ENCODE data around the gene BRCA1. TPM values are rescaled to one million over a fixed set of nuclear protein-coding genes. Genes with fewer than 3 reads are reported as not detected.
"Not testable (repeated sequence)": the region's sequence is repeated elsewhere in the genome, so short reads cannot be mapped to it uniquely, and the experiment has no call there.

Gene BRCA1
- total RNA-seq, 4 donors from 2014 or later, result 2.6 to 121 (median 5.8) TPM

GRCh38 chr17:43155666-43156065, 30.5 kb upstream of the BRCA1 start:
- Histone ChIP-seq H3K27me3 (no peaks in the 10 kb centered on the region), H3K36me3 (peaks cover 0 to 2% (median 0%) of the 10 kb centered on the region in 4 donors), H3K9me3 (no peaks in the 10 kb centered on the region), H3K4me1 (no peaks in the 10 kb centered on the region), H3K27ac (no peak overlapping the region), H3K4me3 (no peak overlapping the region)
- intact Hi-C loops (cut with DNase I; ENCODE audit: low total_unique reads), result no loop called here
- DNase-seq, result no peak
- WGBS, 2 donors (ENCODE audit: low coverage in 1 of 2), result 83 to 98% methylated on average over 1 to 3 of the region's 3 CpGs
- in situ Hi-C loops (cut with MboI; ENCODE audit: low pct_ligation_motif_present in 1 of 4, low pct_unique_long_range_greater_than_20kb in 1 of 4, low sequenced_read_pairs in 3 of 4), result no loop called here
- TF ChIP-seq EP300 (IDR thresholded peaks at IDR 0.05; ENCODE audit: low read depth) (no peak), CTCF (IDR thresholded peaks at IDR 0.05) (no peak), POLR2A (IDR thresholded peaks at IDR 0.05) (no peak), POLR2AphosphoS5 (IDR thresholded peaks at IDR 0.05) (no peak)

- H3K27me3 ChIP-seq; intact Hi-C loops (cut with DNase I; ENCODE audit: low total_unique reads); H3K4me1 ChIP-seq; H3K36me3 ChIP-seq; H3K27ac ChIP-seq; in situ Hi-C loops (cut with MboI; ENCODE audit: low pct_ligation_motif_present in 1 of 4, low pct_unique_long_range_greater_than_20kb in 1 of 4, low sequenced_read_pairs in 3 of 4); H3K4me3 ChIP-seq; H3K9me3 ChIP-seq; DNase-seq: not testable (repeated sequence)
- 88 to 91% methylated on average over 3 of the region's 3 CpGs for WGBS, 2 donors (ENCODE audit: low coverage in 1 of 2)
Measured at GRCh38 chr17:43153197-43153835, 28.2 kb upstream of the BRCA1 start.

GRCh38 chr17:43151880-43152456, 26.8 kb upstream of the BRCA1 start:
- DNase-seq, result no peak
- H3K27me3 ChIP-seq, result no peaks in the 10 kb centered on the region
- no peaks in the 10 kb centered on the region for H3K4me1 ChIP-seq
- H3K27ac ChIP-seq, result no peak overlapping the region
- WGBS, 2 donors (ENCODE audit: low coverage in 1 of 2), result 89 to 98% methylated on average over 3 of the region's 3 CpGs
- H3K9me3 ChIP-seq, result no peaks in the 10 kb centered on the region
- intact Hi-C loops (cut with DNase I; ENCODE audit: low total_unique reads) (no loop called here), in situ Hi-C loops (cut with MboI; ENCODE audit: low pct_ligation_motif_present in 1 of 4, low pct_unique_long_range_greater_than_20kb in 1 of 4, low sequenced_read_pairs in 3 of 4) (no loop called here)
- H3K36me3 ChIP-seq, result peaks cover 0 to 2% (median 0%) of the 10 kb centered on the region in 4 donors
- H3K4me3 ChIP-seq, result no peak overlapping the region
- TF ChIP-seq EP300 (IDR thresholded peaks at IDR 0.05; ENCODE audit: low read depth) (no peak), POLR2A (IDR thresholded peaks at IDR 0.05) (no peak), CTCF (IDR thresholded peaks at IDR 0.05) (no peak), POLR2AphosphoS5 (IDR thresholded peaks at IDR 0.05) (no peak)

GRCh38 chr17:43146649-43147048, 21.5 kb upstream of the BRCA1 start:
- WGBS, 2 donors (ENCODE audit: low coverage in 1 of 2), result 95% methylated on average over 4 of the region's 4 CpGs; no CpG with 5 or more reads in 1 of the 2 donors
- intact Hi-C loops (cut with DNase I; ENCODE audit: low total_unique reads), result loop anchor here (2.0 kb wide), 1 partner anchor 46 kb away; no protein-coding TSS in a partner anchor
- in situ Hi-C loops (cut with MboI; ENCODE audit: low pct_ligation_motif_present in 1 of 4, low pct_unique_long_range_greater_than_20kb in 1 of 4, low sequenced_read_pairs in 3 of 4), result no loop called here
- Histone ChIP-seq H3K36me3 (no peaks in the 10 kb centered on the region), H3K4me1 (no peaks in the 10 kb centered on the region), H3K9me3 (no peaks in the 10 kb centered on the region), H3K27me3 (no peaks in the 10 kb centered on the region), H3K27ac (no peak overlapping the region), H3K4me3 (no peak overlapping the region)
- DNase-seq, result no peak
- TF ChIP-seq POLR2AphosphoS5 (IDR thresholded peaks at IDR 0.05) (no peak), EP300 (IDR thresholded peaks at IDR 0.05; ENCODE audit: low read depth) (no peak), CTCF (IDR thresholded peaks at IDR 0.05) (no peak), POLR2A (IDR thresholded peaks at IDR 0.05) (no peak)

Data from transverse colon (tissue), 4 donors.